Heart left ventricle (tissue), 16 donors: ENCODE measurements around the gene ESRP2. TPM values are rescaled to one million over a fixed set of nuclear protein-coding genes. Genes with fewer than 3 reads are reported as not detected.

Source experiments
- ATAC-seq, 4 donors: fragments of 200-7000 bp; cut with Tn5 transposase; one replicate each; pipeline ENCODE4 v1.9.1; 2020 to 2022; ENCODE audit warnings: moderate library complexity in 4 of 4, mild to moderate bottlenecking in 3 of 4, moderate number of reproducible peaks in 1 of 4
- DNase-seq, 5 donors: peaks; one replicate each; pipeline ENCODE4 v3.0.0-alpha.2; 2020
- H3K27ac ChIP-seq, 12 donors: fragments of 200-600 bp; sonication (generic) in 4 of 12; one replicate each; pipeline versions ENCODE4 v1.5.0 to v1.8.0; 2016 to 2022; ENCODE audit warnings: mild to moderate bottlenecking in 2 of 12
- H3K27me3 ChIP-seq, 9 donors: fragments of 200-600 bp; sonication (generic) in 2 of 9; one replicate each; pipeline versions ENCODE4 v1.5.1 to v1.8.0; 2016 to 2022; ENCODE audit warnings: mild to moderate bottlenecking in 3 of 9
- H3K36me3 ChIP-seq, 9 donors: fragments of 200-600 bp; sonication (generic) in 2 of 9; one replicate each; pipeline versions ENCODE4 v1.5.0 to v1.8.0; 2018 to 2022; ENCODE audit warnings: mild to moderate bottlenecking in 2 of 9
- H3K4me1 ChIP-seq, 12 donors: fragments of 200-600 bp; sonication (generic) in 4 of 12; one replicate each; pipeline versions ENCODE4 v1.5.0 to v1.8.0; 2016 to 2022; ENCODE audit warnings: mild to moderate bottlenecking in 3 of 12
- H3K4me3 ChIP-seq, 12 donors: fragments of 200-600 bp; sonication (generic) in 4 of 12; one replicate each; pipeline versions ENCODE4 v1.5.0 to v1.8.0; 2017 to 2022; ENCODE audit warnings: mild to moderate bottlenecking in 9 of 12, moderate library complexity in 4 of 12
- H3K9me3 ChIP-seq, 12 donors: fragments of 200-600 bp; sonication (generic) in 4 of 12; one replicate each; pipeline versions ENCODE4 v1.5.0 to v1.8.0; 2016 to 2022; ENCODE audit warnings: mild to moderate bottlenecking in 1 of 12
- POLR2A ChIP-seq, 2 donors: fragments of 450-650 bp; IDR thresholded peaks; one replicate each; pipeline ENCODE4 v1.6.1; 2017; ENCODE audit warnings: antibody characterized with exemption in 2 of 2, mild to moderate bottlenecking in 2 of 2, moderate library complexity in 2 of 2
- WGBS, 4 donors: extraction: QIAGEN DNeasy Blood & Tissue Kit in 2 of 4; methylation state at CpG; one replicate each; pipeline versions ENCODE4 v1.1.5 to v1.1.7; 2013 to 2018; 5-methylcytosine and 5-hydroxymethylcytosine counted together
- intact Hi-C, 10 donors: fragments of 100-400 bp; cut with DNase I; formaldehyde crosslinking; loops; one replicate each; pipeline versions ENCODE4 v1.11.1 to v1.14.2; 2022
- polyA plus RNA-seq, 2 donors: library from polyadenylated mRNA; stranded (reverse); fragments of 200-250 nt; gene quantifications; one replicate each; pipeline ENCODE4 v1.2.3, GENCODE V29; 2013
- total RNA-seq, 9 donors: library from RNA; depleted of rRNA in 2 of 9; stranded (reverse); fragments of >200 nt in 2 of 9; fragmentation: NEBNext Ultra II Directional in 3 of 9; extraction: Animal tissue kit (Norgen Biotek cat#: 25700) in 3 of 9; gene quantifications; one replicate each; pipeline versions ENCODE4 v1.1.0 to v1.2.4, GENCODE V29; 2016 to 2023
- TF ChIP-seq, protein P1 (sequence below), 12 donors: fragments of 200-600 bp; sonication (generic) in 4 of 12; IDR thresholded peaks; one replicate each; pipeline versions ENCODE4 v1.5.0 to v1.8.0; 2018 to 2022; ENCODE audit warnings: antibody characterized with exemption in 12 of 12, mild to moderate bottlenecking in 5 of 12
- donor health status: ischemic (EF 13 %, LVEDD 7.1; RV severe dilation, severe dysfunction).
- donor health status: healthy with polysubstance abuse.
- donor health status: DM: no; HTN: yes; CAD: no.
- donor health status: DM: no; HTN: no; CAD: no.
- donor health status: ischemic (EF 25% LVEDD 6.9; RV normal size, moderate dysfunction).
- donor health status: ischemic (EF 25% LVEDD 5.7; RV mildly dilated, moderate dysfunction).
- donor health status: healthy.
- donor health status: DM: yes; HTN: yes; CAD: no.
- donor health status: ischemic (EF 35%, LVEDD 5.7; RV mildly dilated, moderate dysfunction).
- donor health status: nonischemic (EF 11% LVEDD 7.7; RV severe dilation, severe dysfunction).
- donor health status: DM: yes; HTN: yes; CAD: no.
- donor health status: PGD.
- donor health status: ischemic (EF 29% LVEDD 5.4; RV normal size, mild dysfunction).
- donor health status: nonischemic (EF 23%, LVEDD 6.1; RV moderate dilation, normal function).

ESRP2 gene
- total and polyA plus RNA-seq, 11 donors: 0.15 to 1.9 (median 0.45) TPM; not detected in 1

DNA sequence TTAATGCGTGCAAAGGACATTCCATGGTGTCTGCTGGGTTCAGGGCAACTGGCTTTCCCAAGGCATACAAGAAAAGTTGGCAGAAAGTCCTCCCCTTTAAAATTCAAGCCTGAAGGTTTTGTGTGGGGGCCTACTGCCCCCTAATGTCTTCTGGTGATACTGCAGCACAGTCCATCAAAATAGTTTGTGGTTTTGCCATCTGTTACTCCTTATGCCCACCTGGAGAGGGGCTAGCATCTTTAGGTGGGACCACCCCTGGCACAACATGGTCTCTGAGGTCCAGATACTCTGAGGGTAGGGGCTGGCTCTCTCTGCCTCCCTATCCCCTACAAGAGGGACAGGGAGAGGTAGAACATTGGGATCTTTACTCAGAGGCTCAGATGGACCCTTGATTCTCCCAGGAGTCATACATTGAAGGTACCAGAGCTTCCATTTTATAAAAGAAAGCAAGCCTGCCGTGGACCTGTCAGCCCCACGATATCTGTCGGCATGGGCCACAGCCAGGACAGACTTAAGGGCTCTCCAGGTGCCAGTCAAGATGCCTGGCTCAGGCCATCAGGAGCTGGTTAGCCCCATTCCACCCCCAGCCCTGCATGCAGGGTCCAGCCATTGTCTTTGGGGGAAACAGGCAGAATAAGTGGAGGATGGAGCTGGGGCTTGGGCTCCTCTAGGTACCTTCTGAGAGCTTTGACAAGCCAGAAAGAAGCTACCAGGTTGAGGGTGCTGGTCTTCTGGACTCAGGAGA is 6.3 kb downstream of the ESRP2 start:
- Histone ChIP-seq H3K27ac (peak overlapping the region in 2 of 12 donors; percentile 4 to 14), H3K4me3 (no peak overlapping the region), H3K4me1 (peaks cover 0 to 30% (median 15%) of the 10 kb centered on the region in 12 donors), H3K27me3 (no peaks in the 10 kb centered on the region), H3K36me3 (peaks cover 0 to 35% (median 15%) of the 10 kb centered on the region in 9 donors), H3K9me3 (no peaks in the 10 kb centered on the region)
- ATAC-seq (peak; percentile 11 to 55 (median 36)), DNase-seq (peak in 2 of 5 donors; percentile 29 to 46)
- TF ChIP-seq POLR2A (IDR thresholded peaks at IDR 0.05): no peak
- TF ChIP-seq, protein P1, sequence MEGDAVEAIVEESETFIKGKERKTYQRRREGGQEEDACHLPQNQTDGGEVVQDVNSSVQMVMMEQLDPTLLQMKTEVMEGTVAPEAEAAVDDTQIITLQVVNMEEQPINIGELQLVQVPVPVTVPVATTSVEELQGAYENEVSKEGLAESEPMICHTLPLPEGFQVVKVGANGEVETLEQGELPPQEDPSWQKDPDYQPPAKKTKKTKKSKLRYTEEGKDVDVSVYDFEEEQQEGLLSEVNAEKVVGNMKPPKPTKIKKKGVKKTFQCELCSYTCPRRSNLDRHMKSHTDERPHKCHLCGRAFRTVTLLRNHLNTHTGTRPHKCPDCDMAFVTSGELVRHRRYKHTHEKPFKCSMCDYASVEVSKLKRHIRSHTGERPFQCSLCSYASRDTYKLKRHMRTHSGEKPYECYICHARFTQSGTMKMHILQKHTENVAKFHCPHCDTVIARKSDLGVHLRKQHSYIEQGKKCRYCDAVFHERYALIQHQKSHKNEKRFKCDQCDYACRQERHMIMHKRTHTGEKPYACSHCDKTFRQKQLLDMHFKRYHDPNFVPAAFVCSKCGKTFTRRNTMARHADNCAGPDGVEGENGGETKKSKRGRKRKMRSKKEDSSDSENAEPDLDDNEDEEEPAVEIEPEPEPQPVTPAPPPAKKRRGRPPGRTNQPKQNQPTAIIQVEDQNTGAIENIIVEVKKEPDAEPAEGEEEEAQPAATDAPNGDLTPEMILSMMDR (IDR thresholded peaks at IDR 0.05): peak; percentile 80 to 94 (median 90)
- WGBS, 4 donors: 45 to 67% (median 60%) methylated on average over 1 to 4 of the region's 4 CpGs
- intact Hi-C loops: loop anchor here (1.0 to 10.0 kb wide), 14 partner anchors 135 to 1485 kb away; partner anchors contain the start of genes NFATC3 (in 2 of the 10), RANBP10 (in 2 of the 10), TSNAXIP1 (in 2 of the 10) and DPEP2 (in 1 of the 10)

DNA sequence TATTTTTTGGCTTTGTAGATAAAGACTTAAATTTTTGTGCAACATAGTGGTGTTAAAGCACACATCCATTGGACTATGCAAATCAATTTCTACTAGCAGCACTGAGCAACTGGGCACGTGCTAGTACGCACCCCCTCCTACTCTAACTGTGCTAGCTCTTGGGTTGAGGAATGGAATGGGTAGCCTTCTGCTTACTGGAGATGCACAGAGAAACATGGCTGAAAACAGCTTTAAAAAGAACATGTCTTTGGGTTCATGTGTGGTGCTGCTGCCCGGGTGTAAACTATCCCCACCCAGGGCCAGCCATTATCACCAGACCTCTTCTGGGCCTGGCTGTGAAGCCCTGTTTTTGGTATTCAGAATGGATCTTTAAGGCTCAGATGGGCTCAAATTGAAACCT is 7.3 kb downstream of the ESRP2 start:
- peak overlapping the region in 1 of 12 donors; percentile 4 for H3K27ac ChIP-seq
- 88 to 91% (median 89%) methylated on average over 3 of the region's 3 CpGs for WGBS, 4 donors

DNA sequence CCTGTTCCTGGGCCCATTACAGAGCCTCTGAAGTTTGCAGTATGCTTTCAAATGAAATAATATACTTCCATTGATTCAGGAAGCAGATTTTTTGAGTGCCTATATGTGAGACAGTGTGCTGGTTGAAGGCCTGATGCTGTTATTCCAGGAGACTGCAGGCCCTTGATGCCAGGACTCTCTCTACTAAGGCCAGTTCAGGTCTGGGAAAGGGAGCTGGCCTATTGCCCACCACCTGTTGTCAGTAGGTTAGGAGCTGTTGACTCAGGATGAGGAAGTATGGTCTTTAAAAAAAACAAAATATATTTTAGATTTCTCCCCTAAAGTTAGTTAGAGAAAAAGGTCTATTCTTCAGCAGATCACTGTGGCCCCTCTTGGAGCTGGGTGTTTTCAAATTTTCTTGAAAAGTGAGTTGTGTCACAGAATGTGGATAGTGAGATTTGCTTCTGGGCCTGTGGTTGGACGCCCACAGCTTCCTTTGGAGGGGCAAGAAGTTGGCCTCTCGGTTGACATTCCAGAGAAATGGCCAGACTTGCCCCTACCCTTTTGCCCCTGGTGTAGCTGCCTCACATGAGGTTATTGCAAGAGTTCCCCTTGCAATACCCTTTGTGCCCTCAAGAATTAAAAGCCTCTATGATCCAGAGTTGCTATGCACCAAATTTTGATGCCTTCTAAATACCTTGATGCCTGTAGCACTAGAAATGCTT is 7.9 kb downstream of the ESRP2 start:
- intact Hi-C loops: loop anchor here in 9 of 10 donors (2.0 to 10.0 kb wide), 12 partner anchors 133 to 423 kb away; partner anchors contain the start of genes NFATC3 (in 2 of the 9), DPEP2 (in 1 of the 9), RANBP10 (in 1 of the 9) and TSNAXIP1 (in 1 of the 9)
- Histone ChIP-seq H3K9me3 (no peaks in the 10 kb centered on the region), H3K36me3 (peaks cover 0 to 37% (median 15%) of the 10 kb centered on the region in 9 donors), H3K27me3 (no peaks in the 10 kb centered on the region), H3K4me1 (peaks cover 0 to 27% (median 15%) of the 10 kb centered on the region in 12 donors), H3K4me3 (no peak overlapping the region), H3K27ac (peak overlapping the region in 8 of 12 donors; percentile 0 to 59 (median 10))
- DNase-seq (peak in 1 of 5 donors; percentile 18), ATAC-seq (no peak)
- TF ChIP-seq POLR2A (IDR thresholded peaks at IDR 0.05): no peak
- WGBS, 4 donors: 72 to 85% (median 83%) methylated on average over 2 of the region's 2 CpGs

More for the DNA sequence above, 7.3 kb downstream of the ESRP2 start:
- DNase-seq (no peak), ATAC-seq (no peak)
- H3K4me3 ChIP-seq: no peak overlapping the region
- no peaks in the 10 kb centered on the region for H3K27me3 ChIP-seq
- intact Hi-C loops: loop anchor here in 9 of 10 donors (1.0 to 10.0 kb wide), 12 partner anchors 134 to 424 kb away; partner anchors contain the start of genes NFATC3 (in 2 of the 9), DPEP2 (in 1 of the 9), RANBP10 (in 1 of the 9) and TSNAXIP1 (in 1 of the 9)
- H3K36me3 ChIP-seq: peaks cover 0 to 37% (median 15%) of the 10 kb centered on the region in 9 donors
- TF ChIP-seq POLR2A (IDR thresholded peaks at IDR 0.05): no peak
- TF ChIP-seq, protein P1 (IDR thresholded peaks at IDR 0.05): no peak
- H3K9me3 ChIP-seq: no peaks in the 10 kb centered on the region
- H3K4me1 ChIP-seq: peaks cover 0 to 27% (median 15%) of the 10 kb centered on the region in 12 donors

DNA sequence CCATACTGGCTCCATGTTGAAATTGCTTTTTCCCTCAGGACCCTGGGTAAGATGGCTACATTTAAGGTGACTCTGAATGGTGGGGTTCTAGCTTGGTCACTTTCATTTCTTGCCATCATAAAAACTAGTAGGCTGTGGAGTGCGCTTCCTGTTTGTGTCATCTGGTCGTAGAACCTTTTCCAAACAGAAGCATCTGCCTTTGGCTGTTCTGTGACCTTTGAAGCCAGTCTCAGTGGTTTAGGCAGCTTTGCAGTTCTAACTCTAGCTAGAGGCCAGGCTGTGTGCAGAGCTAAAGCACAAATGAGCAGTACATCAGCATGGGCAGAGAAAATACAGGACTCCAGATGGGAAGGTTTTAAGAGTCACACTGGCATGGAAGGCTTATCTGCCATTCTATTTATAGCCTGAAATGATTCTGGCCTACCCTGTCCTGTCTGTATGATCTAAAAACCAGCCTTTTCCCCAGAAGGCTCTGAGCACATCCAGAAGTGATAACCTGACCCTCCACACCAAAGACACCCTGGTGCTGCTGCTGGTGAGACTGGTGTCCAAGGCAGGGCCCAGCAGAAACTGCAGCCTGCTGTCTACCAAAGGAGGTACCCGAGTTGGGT is 8.6 kb downstream of the ESRP2 start:
- Histone ChIP-seq H3K27ac (peak overlapping the region in 10 of 12 donors; percentile 0 to 59 (median 10)), H3K4me1 (peaks cover 0 to 27% (median 15%) of the 10 kb centered on the region in 12 donors), H3K4me3 (no peak overlapping the region), H3K9me3 (no peaks in the 10 kb centered on the region), H3K36me3 (peaks cover 0 to 43% (median 15%) of the 10 kb centered on the region in 9 donors), H3K27me3 (no peaks in the 10 kb centered on the region)
- no peak for TF ChIP-seq POLR2A (IDR thresholded peaks at IDR 0.05)
- TF ChIP-seq, protein P1 (IDR thresholded peaks at IDR 0.05): no peak
- ATAC-seq (peak in 3 of 4 donors; percentile 22 to 47 (median 35)), DNase-seq (peak in 1 of 5 donors; percentile 22)
- intact Hi-C loops: loop anchor here in 8 of 10 donors (2.0 to 10.0 kb wide), 10 partner anchors 132 to 422 kb away; partner anchors contain the start of genes NFATC3 (in 2 of the 8), DPEP2 (in 1 of the 8), RANBP10 (in 1 of the 8) and TSNAXIP1 (in 1 of the 8)
- 48 to 62% (median 52%) methylated on average over 3 of the region's 3 CpGs for WGBS, 4 donors
